ENCODE measurements around the gene PACSIN2.

PACSIN2 gene

DNA sequence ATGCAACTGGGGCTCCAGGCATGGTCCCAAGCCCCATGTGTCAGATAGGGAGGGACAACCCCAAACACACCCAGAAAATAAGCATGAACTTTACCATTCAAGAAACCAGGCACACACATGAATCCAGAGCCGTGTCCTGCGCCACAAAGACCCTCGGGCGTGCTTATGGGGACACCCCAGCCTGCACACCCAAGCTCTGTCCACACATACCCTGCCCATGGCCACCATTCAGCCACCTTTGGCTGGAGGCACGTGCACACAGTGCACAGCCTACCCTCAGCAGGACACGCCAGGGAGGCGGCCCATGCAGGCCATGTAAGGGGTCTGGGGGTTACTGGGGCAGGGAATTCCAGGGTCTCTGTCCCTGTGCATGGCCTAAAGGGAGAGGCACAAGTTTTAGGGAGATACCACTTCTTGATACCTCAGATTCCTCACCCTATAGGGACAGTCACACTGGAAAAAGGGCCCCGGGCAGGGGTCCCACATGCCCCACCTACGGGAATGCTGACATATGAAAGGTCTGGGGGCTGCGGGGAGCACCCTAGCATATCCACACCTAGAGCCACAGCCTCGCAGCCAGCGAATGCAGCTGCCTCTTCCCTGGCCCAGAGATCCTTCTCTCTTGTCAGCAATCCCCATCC, 20.6 kb downstream of the PACSIN2 start:
- DNase-seq (ENCODE audit: low read depth) = no peak
- peak overlapping the region; percentile 32 for H3K4me3 ChIP-seq (ENCODE audit: control insufficient read depth, low read depth, low read length)
- TF ChIP-seq, protein P1, sequence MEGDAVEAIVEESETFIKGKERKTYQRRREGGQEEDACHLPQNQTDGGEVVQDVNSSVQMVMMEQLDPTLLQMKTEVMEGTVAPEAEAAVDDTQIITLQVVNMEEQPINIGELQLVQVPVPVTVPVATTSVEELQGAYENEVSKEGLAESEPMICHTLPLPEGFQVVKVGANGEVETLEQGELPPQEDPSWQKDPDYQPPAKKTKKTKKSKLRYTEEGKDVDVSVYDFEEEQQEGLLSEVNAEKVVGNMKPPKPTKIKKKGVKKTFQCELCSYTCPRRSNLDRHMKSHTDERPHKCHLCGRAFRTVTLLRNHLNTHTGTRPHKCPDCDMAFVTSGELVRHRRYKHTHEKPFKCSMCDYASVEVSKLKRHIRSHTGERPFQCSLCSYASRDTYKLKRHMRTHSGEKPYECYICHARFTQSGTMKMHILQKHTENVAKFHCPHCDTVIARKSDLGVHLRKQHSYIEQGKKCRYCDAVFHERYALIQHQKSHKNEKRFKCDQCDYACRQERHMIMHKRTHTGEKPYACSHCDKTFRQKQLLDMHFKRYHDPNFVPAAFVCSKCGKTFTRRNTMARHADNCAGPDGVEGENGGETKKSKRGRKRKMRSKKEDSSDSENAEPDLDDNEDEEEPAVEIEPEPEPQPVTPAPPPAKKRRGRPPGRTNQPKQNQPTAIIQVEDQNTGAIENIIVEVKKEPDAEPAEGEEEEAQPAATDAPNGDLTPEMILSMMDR (IDR thresholded peaks at IDR 0.05; ENCODE audit: control insufficient read depth, insufficient read depth, low read depth, low read length, missing control alignments) = no peak

DNA sequence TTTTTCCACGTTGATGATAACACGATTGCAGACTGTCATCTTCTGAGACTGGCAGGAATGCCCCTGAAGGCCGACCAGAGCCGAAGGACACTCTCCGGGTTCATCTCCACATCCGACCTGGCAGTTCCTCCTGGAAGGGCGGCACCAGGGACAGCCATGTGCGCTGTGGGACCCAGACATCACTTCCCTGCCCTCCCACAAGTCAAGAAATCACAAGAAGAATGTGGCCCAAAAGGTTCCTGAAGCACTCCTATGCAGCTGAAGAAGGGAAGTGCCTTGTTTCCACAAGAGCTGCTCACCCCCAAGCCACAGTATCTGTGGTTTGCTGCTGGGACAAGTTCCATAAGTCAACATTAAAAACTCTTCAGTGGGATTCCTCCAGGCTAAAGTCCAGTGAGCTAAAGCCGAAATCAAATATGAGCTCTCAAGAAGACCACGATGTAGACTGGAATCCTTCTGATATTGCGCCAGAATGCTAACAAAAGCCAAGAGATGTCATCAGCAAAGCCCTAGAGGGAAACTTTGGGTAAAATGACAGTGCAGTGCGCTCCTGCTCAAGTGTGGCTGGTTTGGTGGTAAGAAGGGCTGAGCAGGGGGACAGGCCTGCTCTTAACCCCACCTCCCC, 21.2 kb downstream of the PACSIN2 start:
- H3K4me3 ChIP-seq (ENCODE audit: control insufficient read depth, low read depth, low read length) = no peak overlapping the region
- TF ChIP-seq, protein P1 (IDR thresholded peaks at IDR 0.05; ENCODE audit: control insufficient read depth, insufficient read depth, low read depth, low read length, missing control alignments) = no peak
- no peak for DNase-seq (ENCODE audit: low read depth)

DNA sequence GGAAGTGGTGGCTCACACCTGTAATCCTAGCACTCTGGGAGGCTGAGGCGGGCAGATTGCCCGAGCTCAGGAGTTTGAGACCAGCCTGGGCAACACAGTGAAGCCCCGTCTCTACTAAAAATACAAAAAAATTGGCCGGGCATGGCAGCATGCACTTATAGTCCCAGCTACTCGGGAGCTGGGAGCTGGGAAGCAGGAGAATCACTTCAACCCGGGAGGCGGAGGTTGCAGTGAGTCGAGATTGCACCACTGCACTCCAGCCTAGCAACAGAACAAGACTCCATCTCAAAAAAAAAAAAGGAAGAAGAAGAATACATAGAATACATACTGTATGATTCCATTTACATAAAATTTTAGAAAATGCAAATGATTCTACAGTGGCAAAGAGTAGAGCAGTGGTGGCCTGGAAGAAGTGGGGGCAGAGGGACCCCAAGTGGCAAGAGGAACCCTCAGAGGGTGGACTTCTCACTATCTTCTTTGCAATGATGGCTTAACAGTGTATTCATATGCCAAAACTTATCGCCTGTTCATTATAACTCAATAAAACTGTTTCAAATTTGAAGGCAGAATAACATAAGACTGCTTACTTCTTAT, 22.0 kb downstream of the PACSIN2 start:
- no peak for DNase-seq (ENCODE audit: low read depth)
- TF ChIP-seq, protein P1 (IDR thresholded peaks at IDR 0.05; ENCODE audit: control insufficient read depth, insufficient read depth, low read depth, low read length, missing control alignments) = no peak
- no peak overlapping the region for H3K4me3 ChIP-seq (ENCODE audit: control insufficient read depth, low read depth, low read length)

DNA sequence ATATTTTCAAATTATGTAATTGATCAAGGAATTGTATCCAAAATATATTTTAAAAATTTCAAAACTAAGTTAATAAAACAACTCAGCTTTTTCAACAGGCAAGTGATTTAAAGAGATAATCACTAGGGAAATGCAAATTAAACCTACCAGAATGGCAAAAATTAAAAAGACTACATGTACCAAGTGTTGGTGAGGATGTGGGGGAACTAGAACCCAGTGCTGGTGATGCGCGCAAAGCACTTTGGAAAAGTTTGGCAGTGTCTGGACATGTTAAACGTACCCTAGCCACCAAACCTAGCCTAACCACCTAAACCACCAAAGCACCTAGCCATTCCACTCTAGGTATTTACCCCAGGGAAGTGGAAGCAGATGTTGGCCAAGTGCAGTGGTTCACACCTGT, 22.9 kb downstream of the PACSIN2 start:
- DNase-seq (ENCODE audit: low read depth) = no peak
- TF ChIP-seq, protein P1 (IDR thresholded peaks at IDR 0.05; ENCODE audit: control insufficient read depth, insufficient read depth, low read depth, low read length, missing control alignments) = no peak
- no peak overlapping the region for H3K4me3 ChIP-seq (ENCODE audit: control insufficient read depth, low read depth, low read length)

DNA sequence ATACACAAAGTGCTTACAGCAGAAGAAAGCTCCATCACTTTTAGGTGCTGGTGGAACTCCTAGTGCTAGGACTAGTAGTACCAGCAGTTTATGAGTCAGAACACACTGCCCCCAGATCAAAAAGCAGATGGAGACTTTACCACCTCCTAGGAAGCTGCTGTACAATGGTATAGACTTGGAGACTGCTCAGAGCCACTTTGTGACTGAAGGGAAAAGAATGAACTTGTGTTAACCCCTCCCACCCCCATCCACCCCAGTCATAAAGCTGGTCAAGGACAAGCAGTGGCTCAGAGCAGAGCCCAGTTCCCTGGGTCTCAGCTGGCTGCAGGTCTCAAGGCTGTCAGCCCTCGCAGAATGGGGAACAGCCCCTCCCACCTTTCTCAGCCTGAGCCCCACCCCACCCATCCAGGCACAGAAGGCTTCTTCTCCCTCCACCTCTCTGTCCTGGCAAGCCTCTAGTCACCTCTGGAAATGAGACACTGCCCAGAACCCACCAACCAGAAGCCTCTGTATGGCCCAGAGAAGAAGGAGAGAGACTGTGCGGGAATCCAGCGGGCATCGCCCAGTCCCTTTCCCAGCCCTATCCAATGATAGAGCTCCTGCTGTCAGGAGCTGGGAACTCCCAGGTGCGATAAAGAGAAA, 23.8 kb downstream of the PACSIN2 start:
- peak; percentile 55 for DNase-seq (ENCODE audit: low read depth)
- TF ChIP-seq, protein P1 (IDR thresholded peaks at IDR 0.05; ENCODE audit: control insufficient read depth, insufficient read depth, low read depth, low read length, missing control alignments) = no peak
- no peak overlapping the region for H3K4me3 ChIP-seq (ENCODE audit: control insufficient read depth, low read depth, low read length)

DNA sequence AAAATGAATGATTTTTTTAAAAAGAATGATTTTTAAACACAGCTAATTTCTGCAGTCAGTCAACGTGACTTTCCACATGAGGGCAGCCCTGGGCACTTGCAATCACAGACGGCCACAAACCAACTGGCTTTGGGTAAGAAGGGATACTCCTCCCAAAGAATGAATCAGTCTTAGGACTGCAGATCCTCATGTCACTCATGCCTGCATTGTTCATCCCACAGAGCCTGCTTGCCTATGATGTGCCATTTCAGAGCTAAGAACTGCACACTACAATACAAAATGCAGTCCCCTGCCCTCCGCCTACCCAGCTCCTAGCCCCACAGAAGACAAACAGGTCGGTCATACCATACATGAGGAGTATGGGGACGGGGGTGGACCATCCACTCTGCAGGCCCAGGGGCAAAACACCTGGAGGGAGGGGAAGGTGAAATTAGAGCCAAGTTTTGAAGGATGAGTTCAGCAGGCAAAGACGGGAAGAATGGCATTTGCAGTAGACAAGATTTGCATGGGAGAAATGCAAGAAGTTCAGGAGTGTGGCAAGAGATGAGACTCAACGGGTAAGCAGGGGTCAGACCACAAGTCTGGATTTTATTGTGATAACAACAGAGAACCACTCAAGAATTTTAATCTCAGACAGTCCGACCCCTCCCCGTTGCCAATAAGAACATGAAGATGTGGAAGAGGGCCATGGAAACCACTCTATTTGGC, 24.7 kb downstream of the PACSIN2 start:
- peak; percentile 80 for DNase-seq (ENCODE audit: low read depth)
- TF ChIP-seq, protein P1 (IDR thresholded peaks at IDR 0.05; ENCODE audit: control insufficient read depth, insufficient read depth, low read depth, low read length, missing control alignments) = peak; percentile 71
- no peak overlapping the region for H3K4me3 ChIP-seq (ENCODE audit: control insufficient read depth, low read depth, low read length)
